ENCODE measurements around the gene UPK1B.
A peak's percentile ranks its signal among the peaks of the same experiment; 100 is the strongest.
"Not testable (repeated sequence)": the region's sequence is repeated elsewhere in the genome, so short reads cannot be mapped to it uniquely, and the experiment has no call there.

The UPK1B gene

DNA sequence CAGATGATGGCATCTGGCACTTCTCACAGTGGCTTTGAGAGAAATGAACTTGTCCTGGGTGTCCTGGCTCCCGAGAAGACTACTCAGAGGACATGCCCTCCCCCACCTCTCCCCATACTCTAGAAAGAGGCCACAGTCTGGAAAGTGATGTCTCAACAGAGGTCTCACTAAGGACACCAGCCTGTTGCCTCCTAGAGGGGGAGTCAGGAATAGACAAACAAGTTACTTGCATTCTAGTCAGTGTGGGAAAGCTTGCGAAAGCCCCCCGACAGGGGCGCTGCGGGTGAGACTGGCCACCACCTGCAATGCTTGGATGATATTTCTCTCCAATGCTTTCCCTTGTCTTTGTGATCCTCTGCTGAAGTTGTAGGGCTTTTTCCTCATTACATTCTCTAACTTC is 50.1 kb downstream of the UPK1B start:
- no peak for DNase-seq (ENCODE audit: low read depth in 3 of 3)

DNA sequence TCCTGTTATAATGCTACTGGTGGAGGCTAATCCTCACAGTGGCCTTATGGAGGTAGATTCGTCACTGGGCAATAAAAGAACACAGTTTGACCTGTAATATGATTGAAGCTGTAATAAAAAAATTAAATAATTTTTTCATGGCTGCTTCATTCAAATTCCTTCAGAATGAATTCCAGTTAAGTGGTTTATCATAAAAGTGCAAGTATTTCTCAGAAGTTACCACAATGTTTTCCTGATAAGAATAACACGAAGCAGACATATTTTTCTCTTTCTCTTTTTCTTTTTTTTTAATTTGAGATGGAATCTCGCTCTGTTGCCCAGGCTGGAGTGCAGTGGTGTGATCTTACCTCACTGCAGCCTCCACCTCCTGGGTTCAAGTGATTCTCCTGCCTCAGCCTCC is 51.7 kb downstream of the UPK1B start:
- no peak for DNase-seq (ENCODE audit: low read depth in 3 of 3)

DNA sequence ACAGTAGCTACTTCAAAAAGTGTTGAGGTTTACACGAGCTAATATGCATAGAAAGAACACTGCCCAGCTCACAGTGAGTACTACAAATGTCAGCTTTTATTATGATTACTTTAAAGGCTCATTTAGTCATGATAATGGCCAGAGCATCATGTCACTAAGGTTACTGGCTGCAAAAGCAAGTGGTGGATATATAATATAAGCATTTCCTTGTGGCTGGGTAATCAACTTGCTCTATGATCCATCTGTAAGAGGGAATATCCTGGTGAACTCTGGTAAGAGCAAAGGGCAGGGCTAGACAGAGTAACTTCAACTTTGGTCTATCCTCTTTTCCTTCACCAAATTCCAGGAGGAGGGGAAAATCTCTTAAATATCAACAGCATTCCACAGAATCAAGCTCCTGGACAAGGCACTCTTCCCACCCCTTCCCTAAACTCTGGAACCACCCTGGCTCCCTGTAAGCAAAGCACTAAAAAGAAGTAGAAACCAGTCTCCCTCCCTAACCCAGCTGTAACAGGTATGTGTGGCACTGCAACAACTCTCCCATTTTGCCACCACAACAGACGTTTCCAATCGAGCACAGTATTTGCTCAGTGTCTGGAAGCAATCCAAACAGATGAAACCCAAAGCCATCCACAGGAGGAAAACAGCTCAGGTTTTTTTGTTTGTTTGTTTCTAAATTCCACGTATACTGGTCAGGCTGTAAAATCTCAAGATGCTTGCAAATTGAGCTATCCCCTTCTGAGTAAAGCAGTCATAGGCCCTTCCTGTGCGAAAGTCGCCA is 53.9 kb downstream of the UPK1B start:
- no peak for DNase-seq (ENCODE audit: low read depth in 3 of 3)

DNA sequence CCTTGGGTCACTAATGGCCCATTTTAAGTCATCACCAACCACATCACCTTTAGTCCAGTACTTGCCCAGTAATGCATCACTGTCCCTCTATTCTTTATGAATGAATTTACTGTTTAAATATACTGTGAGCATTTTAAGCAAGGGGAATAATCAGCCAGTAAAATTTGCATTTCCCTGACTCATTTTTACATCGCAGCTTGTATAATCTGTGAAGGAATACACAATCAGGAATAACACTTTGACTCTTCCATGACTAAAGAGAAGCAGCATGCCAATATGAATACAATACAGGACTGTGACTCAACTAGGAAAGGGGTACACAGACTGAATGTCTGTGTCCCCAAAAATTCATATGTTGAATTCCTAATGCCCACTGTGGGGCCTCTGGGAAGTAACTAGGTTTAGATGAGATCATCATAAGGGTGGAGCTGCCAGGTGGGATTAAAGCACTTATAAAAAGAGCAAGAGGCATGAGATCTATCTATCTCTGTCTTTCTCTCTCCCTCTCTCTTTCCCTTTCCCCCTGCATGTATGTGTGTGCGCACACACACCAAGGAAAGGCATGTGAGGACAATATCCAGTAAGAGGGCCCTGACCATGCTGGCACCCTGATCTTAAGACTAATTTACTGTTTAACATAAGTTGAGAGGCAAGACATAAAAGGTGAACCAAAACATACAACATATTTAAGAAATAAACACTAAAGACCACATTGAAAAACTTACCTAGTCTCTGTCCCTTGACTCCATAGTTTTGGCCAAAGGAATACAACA is 55.2 kb downstream of the UPK1B start:
- DNase-seq (ENCODE audit: low read depth in 3 of 3), result no peak

DNA sequence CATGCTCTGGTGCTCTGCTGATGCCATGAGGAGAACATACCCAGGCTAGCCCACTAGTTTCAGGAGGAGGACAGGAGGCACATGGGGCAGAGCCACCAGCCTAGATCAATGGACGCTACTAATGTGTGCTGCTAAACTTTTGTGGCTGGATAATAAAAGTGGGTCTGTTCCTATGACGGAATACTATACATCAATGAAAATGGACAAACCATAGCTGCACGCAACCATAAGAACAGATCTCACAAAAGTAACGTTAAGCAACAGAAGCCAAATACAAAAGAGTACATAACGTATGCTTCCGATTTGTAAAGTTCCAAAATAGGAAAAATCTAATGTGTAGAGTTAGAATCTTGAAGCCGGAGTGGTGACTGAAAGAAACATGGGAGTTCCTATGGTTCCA is 55.8 kb downstream of the UPK1B start:
- DNase-seq (ENCODE audit: low read depth in 3 of 3), result no peak

DNA sequence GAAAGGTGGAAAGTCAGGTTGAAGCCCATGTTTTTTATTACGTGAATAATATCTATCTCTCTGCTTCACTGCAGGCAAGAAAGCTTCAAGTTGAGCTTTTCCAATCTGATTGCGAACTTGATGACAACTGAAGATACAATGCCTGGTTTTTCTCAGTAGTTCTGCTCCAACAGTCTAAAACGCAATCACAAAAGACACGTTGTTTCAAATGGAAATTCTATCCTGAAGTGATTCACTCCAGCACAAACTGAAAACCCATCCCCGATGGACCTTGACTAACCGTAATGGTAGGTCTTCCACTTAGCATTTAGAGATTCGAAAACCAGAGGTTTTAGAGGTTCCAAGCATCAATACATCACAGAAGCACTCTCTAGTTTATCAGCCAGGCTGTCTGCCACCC is 56.7 kb downstream of the UPK1B start:
- no peak for DNase-seq (ENCODE audit: low read depth in 3 of 3)

DNA sequence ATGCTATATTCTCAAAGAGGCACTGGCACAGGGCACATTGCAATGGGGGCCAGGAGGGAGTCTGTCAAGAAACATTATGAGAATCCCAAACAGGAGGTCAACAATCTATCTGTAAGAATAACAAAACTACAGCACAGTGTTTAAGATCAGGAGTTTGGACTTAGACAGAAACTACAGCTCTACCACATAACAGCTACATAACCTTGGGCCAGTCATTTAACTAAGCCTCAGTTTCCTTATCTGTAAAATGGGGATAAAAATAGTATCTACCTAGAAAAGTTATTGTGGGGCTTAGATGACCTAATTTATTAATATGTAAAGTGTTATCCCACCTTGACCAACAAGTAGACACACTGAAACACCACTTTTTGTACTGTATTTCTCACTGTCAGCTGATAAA is 57.3 kb downstream of the UPK1B start:
- no peak for DNase-seq (ENCODE audit: low read depth in 3 of 3)

DNA sequence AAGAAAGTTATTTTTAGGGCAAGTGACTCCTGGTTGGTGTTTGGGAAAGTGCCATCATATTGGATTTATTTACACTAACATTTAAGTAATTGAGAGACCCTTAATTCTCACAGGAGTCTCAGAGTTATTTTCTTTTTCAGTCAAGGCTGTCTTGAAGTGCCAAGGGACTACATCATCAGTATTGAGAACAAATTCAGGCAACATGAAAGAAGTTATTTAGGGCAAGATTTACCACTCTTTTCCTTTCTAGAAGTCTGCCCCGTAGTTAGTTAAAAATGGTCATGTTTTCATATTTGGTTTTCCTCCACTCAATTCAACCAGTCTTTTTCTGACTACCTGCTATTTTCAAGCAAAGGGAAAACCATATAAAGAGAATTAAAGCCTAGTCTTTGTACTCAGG is 61.2 kb downstream of the UPK1B start:
- no peak for DNase-seq (ENCODE audit: low read depth in 3 of 3)

DNA sequence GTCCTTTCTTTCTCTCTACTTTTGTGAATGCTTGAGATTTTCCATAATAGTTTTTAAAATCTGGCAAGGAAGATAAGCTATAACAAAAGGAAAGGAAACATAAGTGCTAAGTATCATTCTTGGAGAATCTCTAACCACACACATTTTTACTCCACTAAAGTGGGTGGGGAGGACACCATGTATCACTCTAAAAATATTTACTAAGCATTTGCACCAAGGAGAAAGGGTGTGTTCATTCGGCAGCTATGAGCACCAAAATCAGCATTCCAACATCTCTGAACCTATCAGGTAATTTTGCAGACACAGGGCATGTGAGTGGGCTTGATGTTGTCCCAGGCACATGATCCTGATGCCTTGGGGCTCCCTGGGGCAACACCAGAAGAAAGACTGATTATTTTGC is 61.8 kb downstream of the UPK1B start:
- DNase-seq (ENCODE audit: low read depth in 3 of 3), result no peak

DNA sequence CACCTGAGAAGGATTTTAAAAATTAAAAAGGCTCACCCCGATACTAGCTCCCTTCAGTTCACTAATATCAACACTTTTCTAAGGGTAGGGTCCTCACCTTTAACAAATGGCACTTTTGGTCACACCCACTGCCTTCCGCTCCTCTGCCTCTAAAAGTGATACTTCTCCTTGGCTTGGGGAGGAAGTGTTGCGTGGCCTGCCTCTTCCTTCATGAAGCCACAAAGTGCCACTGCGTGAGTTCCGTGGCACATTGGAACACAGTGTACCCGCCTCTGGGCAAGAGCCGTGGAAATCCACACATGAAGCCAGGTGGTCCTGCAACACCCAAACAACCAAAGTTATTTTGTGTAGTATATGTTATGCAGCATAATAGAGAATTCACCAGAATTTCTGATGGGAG is 63.4 kb downstream of the UPK1B start:
- DNase-seq (ENCODE audit: low read depth in 3 of 3), result no peak

DNA sequence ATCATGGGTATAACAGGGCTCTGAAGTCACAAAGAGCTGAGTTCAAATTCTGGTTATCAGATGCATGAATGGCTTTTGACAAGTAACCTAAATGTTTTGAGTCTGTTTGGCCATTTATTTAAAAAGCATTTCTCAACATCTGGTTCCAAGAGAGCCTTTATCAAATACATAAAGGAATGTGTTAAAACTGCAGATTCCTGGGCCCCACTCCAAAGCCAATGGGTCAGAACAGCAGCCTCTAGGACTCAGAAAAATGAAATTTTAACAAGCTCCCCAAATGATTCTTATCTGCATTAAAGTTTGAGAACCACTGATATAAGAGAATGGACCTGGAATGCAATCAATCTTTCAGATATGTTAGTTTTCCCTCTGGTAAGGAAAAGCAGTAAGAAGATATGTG is 63.9 kb downstream of the UPK1B start:
- DNase-seq (ENCODE audit: low read depth in 3 of 3), result no peak

DNA sequence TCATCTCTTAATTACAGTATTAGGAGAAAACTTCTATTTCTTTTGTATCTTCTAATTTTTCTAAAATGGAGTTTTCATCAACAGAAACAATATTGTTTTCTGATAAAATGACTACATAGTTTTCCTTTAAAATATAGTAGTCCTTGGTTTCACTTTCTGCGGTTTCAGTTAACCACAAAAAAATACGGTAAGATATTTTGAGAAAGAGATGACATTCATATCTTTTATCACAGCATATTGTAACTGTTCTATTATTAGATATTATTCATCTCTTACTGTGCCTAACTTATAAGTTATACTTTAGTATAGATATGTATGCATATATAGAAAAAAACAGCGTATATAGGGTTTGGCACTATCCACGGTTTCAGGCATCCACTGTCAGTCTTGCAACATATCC is 65.0 kb downstream of the UPK1B start:
- no peak for DNase-seq (ENCODE audit: low read depth in 3 of 3)

DNA sequence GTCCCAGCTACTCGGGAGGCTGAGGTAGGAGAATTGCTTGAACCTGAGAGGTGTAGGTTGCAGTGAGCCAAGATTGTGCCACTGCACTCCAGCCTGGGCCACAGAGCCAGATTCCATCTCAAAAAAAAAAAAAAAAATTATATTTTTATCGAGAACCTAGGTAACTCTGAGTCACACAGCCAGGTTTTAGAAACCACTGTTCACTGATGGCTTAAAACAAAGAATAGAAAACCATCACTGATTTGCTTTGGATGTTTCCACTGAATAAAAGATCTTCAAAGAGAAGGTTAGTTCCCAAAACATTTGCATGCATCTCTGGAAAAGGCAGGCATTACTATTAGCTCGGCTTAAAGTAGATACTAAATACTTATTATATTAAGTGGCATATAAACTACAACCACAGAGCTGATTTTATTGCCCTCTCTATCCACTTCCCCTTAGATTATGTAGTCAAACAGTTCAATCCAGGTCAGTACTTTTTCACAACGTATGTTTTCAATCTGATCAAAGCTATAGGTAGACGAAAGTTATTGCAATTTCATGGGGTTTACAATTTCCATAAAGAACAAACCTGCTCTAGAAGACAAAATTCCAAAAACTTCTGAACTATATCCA is 65.9 kb downstream of the UPK1B start:
- no peak for DNase-seq (ENCODE audit: low read depth in 3 of 3)

DNA sequence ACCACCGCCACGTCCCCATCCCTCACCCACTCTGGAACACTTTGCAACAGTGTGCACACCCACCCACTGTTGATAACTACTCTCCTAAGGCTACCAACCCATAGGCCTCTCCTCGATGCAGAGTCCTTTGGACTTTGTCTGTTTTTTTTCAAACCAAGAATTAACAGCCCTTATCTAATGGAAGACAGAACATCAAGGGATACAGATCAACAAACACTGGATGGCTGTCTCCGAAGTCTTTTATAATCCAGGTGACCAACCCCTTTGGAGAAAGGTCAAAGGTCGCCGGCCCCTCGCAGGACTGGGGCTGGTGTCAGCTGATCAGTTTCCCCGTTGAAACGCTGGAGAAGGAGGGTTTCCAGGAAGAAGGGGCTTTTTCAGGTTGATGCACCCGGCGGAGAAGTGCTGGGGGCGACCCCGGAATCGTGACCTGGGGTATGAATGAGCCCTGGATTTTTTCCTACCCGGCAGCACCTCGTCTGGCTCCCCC is 66.7 kb downstream of the UPK1B start:
- DNase-seq (ENCODE audit: low read depth in 3 of 3), result peak in 1 of 3 donors; percentile 26

DNA sequence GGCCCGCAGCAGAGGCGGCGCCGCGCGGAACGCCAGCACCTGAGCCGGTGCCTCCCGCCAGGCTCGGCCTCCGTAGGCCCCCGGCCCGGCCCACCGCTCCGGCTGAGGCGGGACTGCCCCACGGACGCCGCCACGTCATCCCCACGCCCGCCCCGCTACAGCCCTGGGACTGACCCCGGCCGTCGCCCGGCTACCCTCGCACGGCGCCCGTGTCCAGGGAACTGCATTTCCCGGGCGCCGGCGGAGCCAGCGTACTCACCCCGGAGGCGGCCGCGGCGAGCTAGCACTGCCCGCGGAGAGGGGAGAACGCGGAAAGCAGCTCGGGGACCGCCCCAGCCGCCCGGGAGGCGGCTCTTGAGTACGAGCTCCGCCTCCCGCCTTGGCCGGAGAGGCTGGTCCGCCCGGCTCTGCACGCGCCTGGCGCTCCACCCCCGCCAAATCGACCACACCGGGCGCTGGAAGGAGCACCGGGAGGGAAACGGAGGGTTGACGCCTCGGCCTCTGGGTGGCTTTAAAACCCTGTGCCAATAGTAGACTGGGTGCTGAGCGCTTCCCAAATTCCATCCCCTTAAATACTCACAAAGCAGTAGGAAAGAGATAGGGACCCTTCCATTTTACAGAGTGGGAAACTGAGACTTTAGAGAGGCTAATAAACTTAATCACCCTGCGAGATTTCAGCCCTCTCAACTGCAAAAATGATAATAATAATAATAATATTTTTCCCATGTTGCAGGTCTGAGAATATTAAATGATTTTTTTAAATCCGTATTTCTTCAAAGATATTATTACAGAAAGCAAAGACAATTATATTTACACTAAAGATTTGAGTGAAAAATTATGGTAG is 67.4 kb downstream of the UPK1B start, which contains the start of gene B4GALT4:
Gene B4GALT4, minus strand, starts transcription at position 288 of the 844 bp plus-strand sequence. CDS start 10,779 bp downstream, outside the sequence.
- peak; percentile 43 to 72 (median 58) for DNase-seq (ENCODE audit: low read depth in 3 of 3)

DNA sequence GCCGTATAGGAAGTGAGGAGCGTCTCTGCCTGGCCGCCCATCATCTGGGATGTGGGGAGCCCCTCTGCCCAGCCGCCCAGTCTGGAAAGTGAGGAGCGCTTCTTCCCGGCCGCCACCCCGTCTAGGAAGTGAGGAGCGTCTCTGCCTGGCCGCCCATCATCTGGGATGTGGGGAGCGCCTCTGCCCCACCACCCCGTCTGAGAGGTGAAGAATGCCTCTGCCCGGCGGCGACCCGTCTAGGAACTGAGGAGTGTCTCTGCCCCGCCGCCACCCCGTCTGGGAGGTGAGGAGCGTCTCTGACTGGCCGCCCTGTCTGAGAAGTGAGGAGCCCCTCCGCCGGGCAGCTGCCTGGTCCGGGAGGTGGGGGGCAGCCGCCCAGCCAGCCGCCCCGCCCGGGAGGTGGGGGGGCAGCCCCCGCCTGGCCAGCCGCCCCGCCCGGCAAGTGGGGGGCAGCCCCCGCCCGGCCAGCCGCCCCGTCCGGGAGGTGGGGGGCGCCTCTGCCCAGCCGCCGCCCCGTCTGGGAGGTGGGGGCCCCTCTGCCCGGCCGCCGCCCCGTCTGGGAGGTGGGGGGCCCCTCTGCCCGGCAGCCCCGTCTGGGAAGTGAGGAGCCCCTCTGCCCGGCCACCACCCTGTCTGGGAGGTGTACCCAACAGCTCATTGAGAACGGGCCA is 69.1 kb downstream of the UPK1B start:
- not testable (repeated sequence) for DNase-seq (ENCODE audit: low read depth in 3 of 3)

DNA sequence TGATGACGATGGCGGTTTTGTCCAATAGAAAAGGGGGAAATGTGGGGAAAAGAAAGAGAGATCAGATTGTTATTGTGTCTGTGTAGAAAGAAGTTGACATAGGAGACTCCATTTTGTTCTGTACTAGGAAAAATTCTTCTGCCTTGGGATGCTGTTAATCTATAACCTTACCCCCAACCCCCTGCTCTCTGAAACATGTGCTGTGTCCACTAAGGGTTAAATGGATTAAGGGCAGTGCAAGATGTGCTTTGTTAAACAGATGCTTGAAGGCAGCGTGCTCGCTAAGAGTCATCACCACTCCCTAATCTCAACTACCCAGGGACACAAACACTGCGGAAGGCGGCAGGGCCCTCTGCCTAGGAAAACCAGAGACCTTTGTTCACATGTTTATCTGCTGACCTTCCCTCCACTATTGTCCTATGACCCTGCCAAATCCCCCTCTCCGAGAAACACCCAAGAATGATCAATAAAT is 69.7 kb downstream of the UPK1B start:
- DNase-seq (ENCODE audit: low read depth in 3 of 3), result not testable (repeated sequence)

DNA sequence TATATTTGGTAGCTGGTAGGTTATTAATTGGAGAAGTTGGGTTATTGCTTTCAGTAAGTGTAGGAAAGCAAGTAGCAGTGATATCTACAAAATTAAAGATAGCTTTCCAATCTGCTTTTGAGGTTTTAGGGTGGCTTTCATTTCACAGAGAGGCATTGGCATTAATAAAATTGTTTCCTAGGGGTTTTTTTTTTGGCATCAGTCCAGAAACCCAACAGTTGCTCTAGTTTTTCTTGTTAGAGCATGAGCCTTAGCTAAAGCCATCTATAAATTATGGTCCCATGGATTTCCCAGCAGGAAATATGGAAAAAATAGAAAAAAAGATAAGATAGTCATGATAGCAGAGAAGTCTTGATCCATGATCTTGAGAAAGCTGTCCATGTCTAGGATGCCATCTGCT is 70.3 kb downstream of the UPK1B start:
- DNase-seq (ENCODE audit: low read depth in 3 of 3), result no peak

DNA sequence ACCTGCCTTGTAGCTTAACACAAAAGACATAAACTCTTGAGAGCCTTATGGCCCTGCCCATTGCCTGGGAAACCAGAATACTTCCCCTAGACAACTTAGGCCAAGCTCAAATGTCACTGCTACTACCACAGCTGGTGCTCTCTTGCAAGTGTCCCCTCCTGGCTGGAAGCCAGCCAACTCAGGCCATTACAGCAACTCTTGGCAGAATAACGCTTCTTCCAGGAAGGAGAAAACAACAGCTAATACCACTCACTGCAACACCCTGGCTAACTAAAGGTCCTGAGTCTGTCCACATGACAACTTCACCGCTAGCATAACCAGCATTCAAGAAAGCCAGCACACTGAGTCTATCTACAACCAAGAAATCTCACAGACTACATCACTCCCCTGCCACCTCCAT is 72.4 kb downstream of the UPK1B start:
- DNase-seq (ENCODE audit: low read depth in 3 of 3), result no peak
